GM21529 (cell line): ENCODE results near the gene MYO5A.

Experiments
- ATAC-seq: cut with Tn5 transposase; IDR thresholded peaks from one replicate; pipeline ENCODE4 v1.9.1; 2021; ENCODE audit not compliant: unreplicated experiment

Gene MYO5A

GRCh38 chr15:52338058-52338457 is 190.6 kb downstream of the MYO5A start:
- no peak for ATAC-seq

- no peak for ATAC-seq
These were observed 191.4 kb downstream of the MYO5A start for GRCh38 chr15:52337198-52337853.

GRCh38 chr15:52336529-52336928 is 192.2 kb downstream of the MYO5A start:
- ATAC-seq = no peak

- no peak for ATAC-seq
These were observed 194.1 kb downstream of the MYO5A start for GRCh38 chr15:52334491-52335160.

- ATAC-seq = peak; percentile 87
These were observed 197.0 kb downstream of the MYO5A start for GRCh38 chr15:52331490-52332240.

DNA sequence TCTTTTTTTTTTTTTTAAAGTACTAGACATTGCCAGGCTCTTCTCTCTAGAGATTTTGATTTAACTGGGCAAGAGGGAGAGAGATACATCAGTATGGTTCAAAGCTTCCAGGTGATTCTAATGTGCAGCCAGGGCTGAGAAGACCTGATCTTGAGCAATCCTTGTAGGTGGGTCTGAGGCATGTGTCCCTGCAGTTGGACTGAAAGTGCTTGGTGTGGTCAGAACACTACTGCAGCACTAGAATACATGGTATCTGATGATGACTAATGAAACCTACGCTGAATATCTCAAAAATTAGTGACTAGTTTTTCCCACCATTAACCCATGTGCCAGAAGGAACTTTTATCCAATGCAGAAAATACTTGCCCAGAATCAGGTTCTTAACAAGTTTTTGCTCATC is 198.7 kb downstream of the MYO5A start:
- ATAC-seq = no peak

DNA sequence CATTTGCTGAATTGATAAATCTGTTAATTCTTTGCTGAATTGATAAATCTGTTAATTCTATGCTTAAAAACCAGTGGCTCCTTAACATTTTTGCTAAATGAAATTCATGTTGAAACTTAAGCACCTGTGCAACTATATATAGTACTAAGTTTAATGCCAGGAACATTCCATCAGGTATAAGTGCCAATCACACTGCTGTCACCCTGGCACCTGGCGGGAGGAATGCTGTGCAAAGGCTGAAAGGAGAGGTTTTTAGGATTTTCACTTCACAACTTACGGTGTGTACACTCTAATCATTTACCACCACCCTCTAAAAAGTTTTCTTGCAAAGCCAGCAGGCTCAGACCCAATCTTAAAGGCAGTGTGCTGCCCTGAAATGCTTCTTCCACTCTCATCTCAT is 199.5 kb downstream of the MYO5A start:
- ATAC-seq = no peak

GRCh38 chr15:52328680-52329079 is 200.0 kb downstream of the MYO5A start:
- ATAC-seq = no peak

DNA sequence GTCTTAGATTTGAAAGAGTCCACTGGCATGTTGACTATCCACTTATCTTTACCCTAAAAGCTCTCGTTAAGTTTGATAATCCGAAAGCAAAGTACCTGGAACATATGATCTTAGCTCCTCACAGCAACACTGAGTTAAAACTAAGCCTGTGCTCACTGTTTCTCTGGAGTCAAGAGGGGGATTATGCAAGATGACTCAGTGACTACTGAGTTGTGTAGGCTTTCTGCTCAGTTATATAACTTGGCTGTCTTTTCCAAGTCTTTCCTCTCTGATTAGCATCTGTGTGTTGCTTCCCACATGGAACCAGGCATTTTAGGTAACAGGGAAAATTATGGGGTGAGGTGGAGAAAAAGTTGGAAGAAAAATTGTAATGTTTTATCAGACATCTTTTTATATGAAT is 201.9 kb downstream of the MYO5A start:
- no peak for ATAC-seq

DNA sequence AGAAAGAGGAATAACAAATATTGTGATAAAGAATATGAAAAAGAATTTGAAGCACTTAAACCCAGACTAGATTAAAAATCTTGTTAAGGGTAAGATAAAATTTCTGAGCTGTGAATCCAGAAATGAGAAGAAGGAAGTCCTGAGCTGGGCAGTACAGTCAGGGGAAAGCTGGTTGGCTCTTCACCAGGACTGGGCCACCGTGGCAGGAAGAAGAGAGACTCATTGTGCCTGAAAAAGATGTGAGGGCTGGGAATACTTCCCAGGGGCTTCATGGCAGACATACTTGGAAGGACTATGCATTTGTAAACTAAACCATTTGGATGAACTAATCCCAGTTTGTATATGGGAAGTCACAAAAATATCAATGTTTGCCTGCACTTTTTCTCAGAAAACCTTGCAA is 204.6 kb downstream of the MYO5A start:
- ATAC-seq = no peak

DNA sequence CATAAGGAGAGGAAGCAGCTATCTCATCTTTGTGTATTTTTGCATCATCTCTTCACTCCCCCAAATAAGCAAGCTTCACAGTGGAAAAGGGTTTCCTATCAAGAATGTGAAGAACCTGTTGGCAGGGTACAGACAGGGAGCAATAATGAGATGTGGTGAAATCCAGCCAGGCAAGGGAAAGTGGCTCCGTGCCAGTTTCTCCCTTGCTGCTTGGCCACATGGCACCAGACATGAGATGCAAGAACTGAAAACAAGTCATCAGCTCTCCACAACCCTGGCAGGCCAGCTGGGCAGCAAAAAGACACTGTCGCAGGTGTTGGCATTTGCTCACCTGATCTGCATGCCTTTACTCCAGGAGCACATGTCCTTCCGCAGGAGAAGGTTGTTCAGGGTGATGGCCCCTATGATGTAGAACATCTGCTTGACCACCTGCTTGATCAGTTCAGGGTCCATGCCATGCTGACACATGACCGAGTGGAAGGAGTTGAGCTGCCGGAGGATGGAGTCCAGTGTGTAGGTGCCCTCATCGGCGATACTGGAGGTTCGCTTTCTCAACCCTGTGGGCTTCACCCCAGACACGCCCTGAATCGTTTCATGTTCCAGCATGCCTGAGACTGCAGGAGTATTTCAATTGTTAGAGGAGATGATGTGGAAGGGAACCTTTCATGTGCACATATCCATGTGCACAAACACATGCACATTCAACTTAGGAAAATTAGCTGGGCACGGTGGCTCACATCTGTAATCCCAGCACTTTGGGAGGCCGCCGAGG is 209.8 kb downstream of the MYO5A start:
- no peak for ATAC-seq

DNA sequence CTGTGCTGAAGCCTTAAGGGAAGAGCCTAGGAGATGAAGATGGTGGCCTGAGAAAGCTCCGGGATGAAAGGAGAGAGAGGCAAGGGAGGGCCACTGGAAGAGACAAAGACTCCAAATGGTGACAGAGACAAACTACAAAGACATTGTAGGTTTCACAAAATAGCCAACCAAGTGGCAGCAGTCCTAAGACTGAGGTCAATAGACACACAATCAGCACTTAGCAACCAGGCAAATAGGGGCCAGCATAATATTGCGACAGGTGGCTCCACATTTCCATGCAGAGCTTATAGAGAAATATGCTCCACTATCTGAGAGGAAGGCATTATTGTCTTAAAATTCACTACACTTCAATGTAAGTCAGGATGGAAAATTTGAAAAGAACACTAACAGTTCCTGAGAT is 211.0 kb downstream of the MYO5A start:
- no peak for ATAC-seq

DNA sequence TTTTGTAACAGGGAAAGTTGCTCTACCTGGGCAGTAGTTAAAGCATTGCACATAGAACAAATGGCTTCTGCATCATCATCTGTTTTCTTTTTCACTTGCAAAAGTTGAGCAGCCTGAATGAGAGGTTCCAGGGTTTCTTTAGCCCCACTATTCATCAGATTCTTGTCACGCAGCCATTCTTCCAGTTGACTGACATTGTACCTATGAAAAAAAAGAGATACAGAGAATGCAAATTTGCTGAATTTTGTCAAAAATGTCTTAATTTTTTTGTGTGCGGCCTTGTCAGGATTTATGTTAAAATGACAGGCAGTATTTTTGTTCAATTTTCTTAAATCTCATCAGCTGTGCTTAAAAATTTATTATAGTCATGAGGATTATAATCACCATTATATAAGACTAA is 211.7 kb downstream of the MYO5A start:
- no peak for ATAC-seq

- peak; percentile 63 for ATAC-seq
These were observed 219.5 kb downstream of the MYO5A start for GRCh38 chr15:52309154-52309548.

DNA sequence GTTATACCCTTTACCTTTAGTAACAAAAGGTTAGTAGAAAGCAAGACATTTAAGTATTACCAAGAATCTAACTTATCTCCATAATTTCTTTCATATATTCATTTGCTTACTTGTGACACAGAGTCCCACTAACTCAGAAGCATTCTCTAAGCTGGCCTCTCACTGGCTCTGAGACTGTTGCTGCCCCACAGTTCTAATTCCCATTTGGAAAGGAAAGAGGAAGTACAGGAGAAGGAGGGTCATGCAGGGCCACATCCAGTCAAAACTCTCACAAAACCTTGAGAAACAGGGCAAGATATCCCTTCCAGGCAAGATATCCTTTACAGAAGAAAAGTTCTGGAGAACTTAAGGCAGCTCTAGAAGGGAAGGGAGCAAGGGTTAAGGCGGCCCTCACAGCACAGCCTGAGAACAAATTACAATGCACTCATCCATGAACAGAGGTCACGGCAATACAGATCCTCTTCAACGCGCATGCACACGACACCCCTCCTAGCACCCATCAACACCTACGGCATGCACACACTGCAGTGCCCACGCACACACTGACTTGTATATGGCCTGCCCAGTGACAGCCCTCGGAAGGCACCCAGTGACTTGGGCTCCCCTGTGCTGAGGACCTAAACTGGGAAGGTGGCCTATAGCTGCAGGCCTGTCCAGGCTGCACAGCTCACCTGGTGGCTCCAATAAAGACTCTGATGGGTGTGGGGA is 220.1 kb downstream of the MYO5A start:
- peak; percentile 64 for ATAC-seq

GRCh38 chr15:52307847-52308246 is 220.8 kb downstream of the MYO5A start:
- no peak for ATAC-seq

GRCh38 chr15:52306270-52306669 is 222.4 kb downstream of the MYO5A start:
- ATAC-seq = no peak

DNA sequence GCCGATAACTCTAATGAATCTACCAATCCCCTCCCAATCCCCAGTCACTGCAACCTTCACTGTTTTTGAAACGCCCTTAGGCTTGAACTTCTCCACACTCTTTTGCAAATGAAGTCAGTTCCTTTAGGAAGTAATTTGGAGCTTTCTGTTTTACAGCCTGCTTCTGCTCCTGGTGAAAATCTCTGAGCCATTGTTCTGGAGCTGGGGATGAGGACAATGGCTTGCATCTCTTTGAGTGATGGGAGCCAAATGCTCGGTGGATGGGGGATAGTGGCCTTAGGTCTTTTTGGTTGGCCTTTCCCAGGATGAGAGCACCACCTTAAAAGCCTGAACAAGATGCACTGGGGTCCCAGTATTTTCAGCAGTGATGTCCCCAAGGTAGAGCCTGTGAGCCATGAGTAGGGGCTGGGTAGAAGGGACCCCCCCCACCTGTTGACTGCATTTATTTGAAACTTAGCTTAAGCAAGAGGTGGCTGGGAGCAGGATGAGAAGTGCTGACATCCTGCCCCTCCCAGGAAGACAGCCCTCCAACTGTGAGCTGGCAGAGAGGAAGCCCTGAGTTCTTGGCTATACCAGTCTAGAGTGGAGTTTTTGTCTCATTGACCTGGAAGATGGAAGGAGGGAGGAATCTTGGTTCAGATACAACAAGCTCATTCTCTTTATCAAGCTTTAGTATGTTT is 225.4 kb downstream of the MYO5A start:
- ATAC-seq = no peak

DNA sequence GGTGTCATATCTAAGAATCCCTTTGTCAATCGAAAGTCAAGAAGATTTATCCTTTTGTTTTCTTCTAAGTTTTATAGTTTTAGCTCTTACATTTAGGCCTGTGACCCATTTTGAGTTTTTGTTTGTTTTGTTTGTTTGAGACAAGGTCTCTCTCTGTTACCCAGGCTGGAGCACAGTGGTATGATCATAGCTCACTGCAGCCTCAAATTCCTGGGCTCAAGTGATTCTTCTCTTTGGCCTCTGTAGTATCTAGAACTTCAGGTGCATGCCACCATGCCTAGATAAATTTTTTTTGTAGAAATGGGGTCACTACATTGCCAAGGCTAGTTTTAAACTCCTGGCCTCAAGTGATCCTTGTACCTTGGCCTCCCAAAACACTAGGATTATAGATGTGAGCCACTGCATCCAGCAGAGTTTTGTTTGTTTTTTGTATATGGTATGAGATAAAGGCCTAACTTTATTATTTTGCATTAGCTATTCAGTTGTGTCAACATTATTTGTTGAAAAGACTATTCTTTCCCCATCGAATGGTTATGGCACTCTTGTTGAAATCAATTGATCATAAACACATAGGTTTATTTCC is 227.3 kb downstream of the MYO5A start:
- no peak for ATAC-seq
